ENCODE measurements around the gene CHCHD4.

DNA sequence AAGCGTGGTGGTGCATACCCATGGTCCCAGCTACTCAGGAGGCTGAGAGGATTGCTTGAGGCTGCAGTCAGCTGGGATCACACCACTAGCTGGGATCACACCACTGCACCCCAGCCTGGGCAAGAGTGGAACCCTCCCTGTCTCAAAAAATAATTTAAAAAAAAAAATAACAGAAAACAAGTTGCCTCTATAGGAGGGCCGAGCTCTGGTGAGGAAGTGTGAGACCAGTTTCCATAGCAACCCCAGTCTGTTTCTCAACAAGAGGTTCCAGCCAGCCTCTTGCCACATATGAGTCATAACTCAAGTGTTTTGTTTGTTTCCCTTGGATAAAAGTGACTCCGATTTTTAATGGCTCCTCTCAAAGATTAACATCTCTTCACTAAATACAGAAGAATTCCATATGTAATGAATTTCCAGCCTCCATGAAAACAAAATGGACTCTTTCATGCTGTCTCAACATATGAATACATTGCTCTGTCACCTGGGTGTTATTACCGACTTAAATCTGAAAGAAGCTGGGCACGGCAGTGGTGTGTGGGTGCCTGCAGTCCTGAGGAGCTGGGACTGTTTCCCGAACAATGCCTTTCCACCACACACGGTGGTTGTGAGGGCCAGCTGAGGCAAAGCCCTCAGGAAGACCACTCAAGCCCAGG is 19.9 kb upstream of the CHCHD4 start:
- no peak for TF ChIP-seq ZNF223 (tag by site-specific recombination; IDR thresholded peaks at IDR 0.05)
- TF ChIP-seq TCF7L2 (IDR thresholded peaks at IDR 0.05; ENCODE audit: borderline replicate concordance, low read depth, low read length) = peak; percentile 58; the same call in 1 of the 2 replicates
- no peak for TF ChIP-seq ZNF670 (tag by site-specific recombination; IDR thresholded peaks at IDR 0.05; ENCODE audit: low read depth)
- TF ChIP-seq ZNF292 (tag by site-specific recombination; IDR thresholded peaks at IDR 0.05; ENCODE audit: borderline replicate concordance, low read depth) = no peak

Data from HEK293 (cell line).